GM12892 (cell line): Measurements from ENCODE around the gene NME7.

Experiments used
- POLR2A ChIP-seq: IDR thresholded peaks from 2 replicates; pipeline ENCODE4 v1.6.1; 2011; ENCODE audit warnings: low read depth, low read length, control low read depth
- POLR2AphosphoS5 ChIP-seq: IDR thresholded peaks from 2 replicates; pipeline ENCODE4 v1.6.1; 2011; ENCODE audit warnings: low read depth, low read length, control low read depth
- TAF1 ChIP-seq: IDR thresholded peaks from 2 replicates; pipeline ENCODE4 v1.6.1; 2011; ENCODE audit warnings: low read depth, mild to moderate bottlenecking, control low read depth, low read length, borderline replicate concordance

GRCh38 chr1:169142129-169142528, 225.5 kb downstream of the NME7 start:
- TF ChIP-seq POLR2AphosphoS5: no peak
- TF ChIP-seq TAF1: no peak
- no peak for TF ChIP-seq POLR2A
